Stimulated activated CD8-positive, alpha-beta memory T cell treated with anti-CD3 and anti-CD28 coated beads, Interleukin-7, amount 100 ng/mL, for 4 hours (primary cell): ENCODE data around the gene DZIP1L.
"Not testable (repeated sequence)": the region's sequence is repeated elsewhere in the genome, so short reads cannot be mapped to it uniquely, and the experiment has no call there.

Experiments used
- DNase-seq, 2 donors: peaks; one replicate each; pipeline ENCODE4 v3.0.0-alpha.2; 2020; ENCODE audit warnings: low read depth in 2 of 2

Gene DZIP1L, protein sequence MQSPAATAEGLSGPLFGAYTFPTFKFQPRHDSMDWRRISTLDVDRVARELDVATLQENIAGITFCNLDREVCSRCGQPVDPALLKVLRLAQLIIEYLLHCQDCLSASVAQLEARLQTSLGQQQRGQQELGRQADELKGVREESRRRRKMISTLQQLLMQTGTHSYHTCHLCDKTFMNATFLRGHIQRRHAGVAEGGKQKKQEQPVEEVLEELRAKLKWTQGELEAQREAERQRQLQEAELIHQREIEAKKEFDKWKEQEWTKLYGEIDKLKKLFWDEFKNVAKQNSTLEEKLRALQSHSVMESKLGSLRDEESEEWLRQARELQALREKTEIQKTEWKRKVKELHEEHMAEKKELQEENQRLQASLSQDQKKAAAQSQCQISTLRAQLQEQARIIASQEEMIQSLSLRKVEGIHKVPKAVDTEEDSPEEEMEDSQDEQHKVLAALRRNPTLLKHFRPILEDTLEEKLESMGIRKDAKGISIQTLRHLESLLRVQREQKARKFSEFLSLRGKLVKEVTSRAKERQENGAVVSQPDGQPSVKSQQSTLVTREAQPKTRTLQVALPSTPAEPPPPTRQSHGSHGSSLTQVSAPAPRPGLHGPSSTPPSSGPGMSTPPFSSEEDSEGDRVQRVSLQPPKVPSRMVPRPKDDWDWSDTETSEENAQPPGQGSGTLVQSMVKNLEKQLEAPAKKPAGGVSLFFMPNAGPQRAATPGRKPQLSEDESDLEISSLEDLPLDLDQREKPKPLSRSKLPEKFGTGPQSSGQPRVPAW

GRCh38 chr3:138114988-138115971, at the start of gene DZIP1L:
Gene DZIP1L (minus strand): TSS chr3:138115608. CDS start chr3:138103971, 11,637 bp downstream.
- DNase-seq, result peak in 1 of 2 donors; percentile 10

GRCh38 chr3:138165061-138165460, 49.7 kb upstream of the DZIP1L start:
- no peak for DNase-seq

DNA sequence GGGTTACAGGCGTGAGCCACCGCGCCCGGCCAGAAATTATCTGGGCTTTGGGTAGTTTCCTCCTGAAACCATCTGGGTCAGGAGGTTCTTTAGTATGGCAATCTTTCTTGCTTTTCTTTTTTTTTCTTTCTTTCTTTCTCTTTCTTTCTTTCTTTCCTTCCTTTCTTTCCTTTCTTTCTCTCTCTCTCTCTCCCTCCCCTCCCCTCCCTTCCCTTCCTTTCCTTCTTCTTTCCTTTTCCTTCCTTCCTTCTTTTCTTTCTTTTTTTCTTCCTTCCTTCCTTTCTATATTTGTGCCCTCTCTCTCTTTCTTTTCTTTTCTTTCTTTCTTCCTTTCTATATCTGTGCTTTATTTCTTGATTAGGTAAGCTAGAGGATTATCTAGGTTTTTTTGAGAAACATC, 42.3 kb upstream of the DZIP1L start:
- no peak for DNase-seq

DNA sequence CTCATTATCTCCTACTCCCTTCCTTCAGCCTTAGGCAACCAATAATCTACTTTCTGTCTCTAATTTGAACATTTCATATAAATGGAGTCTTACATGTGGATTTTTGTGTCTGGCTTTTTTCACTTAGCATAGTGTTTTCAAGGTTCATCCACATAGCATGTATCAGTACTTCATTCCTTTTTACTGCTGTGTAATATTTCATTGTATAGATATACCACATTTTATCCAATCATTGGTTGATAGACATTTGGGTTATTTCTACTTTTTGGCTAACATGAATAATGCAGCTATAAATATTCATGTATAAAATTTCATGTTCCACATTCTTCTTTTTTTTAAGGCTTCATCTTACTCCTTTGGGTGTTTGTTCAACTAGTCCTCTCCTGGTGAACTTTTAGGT, 39.1 kb upstream of the DZIP1L start:
- no peak for DNase-seq

- no peak for DNase-seq
These were observed 33.1 kb upstream of the DZIP1L start for GRCh38 chr3:138148503-138148902.

GRCh38 chr3:138142181-138142580, 26.8 kb upstream of the DZIP1L start:
- DNase-seq, result not testable (repeated sequence)

DNA sequence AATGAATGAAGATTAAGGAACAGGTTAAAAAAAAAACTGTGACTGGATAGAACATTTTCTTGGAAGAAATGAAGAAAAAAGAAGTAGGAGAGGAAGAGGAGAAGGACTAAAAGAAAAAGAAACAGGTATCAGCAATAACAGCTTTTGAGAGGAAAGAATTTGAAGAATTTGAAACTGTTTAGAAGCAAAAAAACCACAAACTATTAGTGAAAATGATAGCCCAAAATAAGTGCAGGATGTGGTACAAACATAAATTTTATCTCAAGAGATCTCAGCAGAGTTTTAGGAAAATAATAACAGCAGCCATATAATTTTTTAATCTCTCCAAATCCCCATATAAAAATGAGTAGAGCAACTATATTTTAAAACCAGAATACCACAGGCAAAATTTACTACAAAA, 25.5 kb upstream of the DZIP1L start:
- no peak for DNase-seq

- DNase-seq, result no peak
These were observed 24.3 kb upstream of the DZIP1L start for GRCh38 chr3:138139691-138140090.

DNA sequence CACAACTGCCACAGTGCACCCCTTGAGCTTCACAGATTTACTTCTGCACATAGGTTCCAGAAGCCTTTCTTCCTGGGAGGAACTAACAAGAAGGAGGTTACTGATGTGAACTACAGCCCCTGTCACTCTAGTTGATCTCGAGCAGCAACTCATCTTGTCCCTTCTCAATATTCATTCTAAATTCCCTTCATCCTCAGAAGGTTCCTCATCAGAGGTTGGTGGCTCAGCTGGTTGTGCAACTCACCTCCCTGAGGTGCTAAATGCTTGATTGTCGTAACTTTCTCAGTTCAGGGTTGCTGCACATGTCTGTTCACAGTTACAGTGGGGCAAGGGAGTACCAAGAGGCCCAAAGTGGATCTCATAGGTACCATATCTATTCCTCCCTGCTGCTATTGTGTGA, 22.5 kb upstream of the DZIP1L start:
- no peak for DNase-seq

- no peak for DNase-seq
These were observed 20.8 kb upstream of the DZIP1L start for GRCh38 chr3:138136201-138136600.

- DNase-seq, result no peak
These were observed 20.4 kb upstream of the DZIP1L start for GRCh38 chr3:138135833-138136194.

- DNase-seq, result no peak
These were observed 19.9 kb upstream of the DZIP1L start for GRCh38 chr3:138135146-138135832.

- DNase-seq, result no peak
These were observed 16.8 kb upstream of the DZIP1L start, which contains the start of gene A4GNT for GRCh38 chr3:138132239-138132638. Gene A4GNT (minus strand): TSS chr3:138132390. CDS start chr3:138131256, 1,134 bp downstream.

DNA sequence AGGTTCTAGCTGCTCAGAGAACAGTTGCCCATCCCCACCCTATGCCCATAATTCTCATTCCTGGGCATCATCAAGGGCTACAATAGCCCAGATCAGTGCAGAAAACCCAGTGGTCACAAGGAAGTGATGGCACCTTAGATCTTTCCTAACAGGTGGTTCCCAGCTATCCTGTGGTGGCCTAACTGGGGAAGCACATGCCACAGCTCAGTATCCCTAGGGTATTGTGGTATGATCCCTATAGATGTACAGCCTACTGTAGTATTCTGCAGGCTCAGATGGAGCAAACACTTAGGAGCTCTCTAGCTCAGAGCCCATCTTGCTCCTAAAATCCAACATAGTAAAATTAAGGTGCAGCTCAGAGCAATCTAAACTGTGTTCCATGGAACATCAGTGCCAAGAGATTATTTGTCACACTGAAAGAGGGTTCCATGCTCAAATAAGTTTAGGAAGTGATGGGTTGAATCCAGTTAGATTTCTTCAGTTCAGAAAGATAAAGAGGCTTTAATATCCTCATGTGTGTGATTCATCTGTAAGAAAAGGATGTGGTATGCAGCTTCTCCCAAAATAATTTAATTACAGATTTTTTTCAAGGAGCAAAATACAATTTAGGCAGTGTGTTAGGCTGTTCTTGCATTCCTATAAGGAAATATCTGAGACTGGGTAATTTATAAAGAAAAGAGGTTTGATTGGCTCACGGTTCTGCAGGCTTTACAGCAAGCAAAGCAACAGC, 12.4 kb upstream of the DZIP1L start:
- DNase-seq, result no peak

GRCh38 chr3:138125548-138126221, 10.3 kb upstream of the DZIP1L start:
- no peak for DNase-seq

DNA sequence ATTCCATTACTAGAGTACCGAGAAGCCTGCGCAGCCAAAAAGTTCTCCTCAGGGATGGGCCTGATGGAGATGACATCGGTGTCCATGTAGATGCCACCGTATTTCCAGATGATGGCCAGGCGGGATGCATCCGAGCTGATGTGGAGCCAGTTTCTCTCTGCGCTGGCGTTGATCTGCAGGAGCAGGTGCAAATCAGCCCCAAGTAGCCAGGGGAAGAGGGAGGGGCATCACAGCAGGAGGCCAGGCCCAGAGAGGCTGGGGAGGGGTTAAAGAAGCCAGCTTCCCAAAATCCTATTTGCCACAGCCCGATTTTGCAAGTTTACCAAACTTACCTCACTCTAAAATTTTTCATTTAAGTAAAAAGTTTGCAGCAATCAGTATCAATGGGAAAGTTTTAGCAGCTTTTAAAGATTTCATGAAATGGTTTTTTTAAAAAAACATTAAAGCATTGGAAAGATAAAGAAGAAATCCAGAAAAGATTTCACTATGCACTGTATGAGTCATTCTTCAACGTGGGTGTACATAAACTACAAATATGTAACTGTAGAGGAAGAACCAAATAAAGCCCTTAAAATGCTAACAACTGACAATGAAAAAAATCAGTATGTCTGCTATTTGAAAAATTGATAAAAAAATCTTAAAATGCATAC, 9.4 kb upstream of the DZIP1L start:
- no peak for DNase-seq

DNA sequence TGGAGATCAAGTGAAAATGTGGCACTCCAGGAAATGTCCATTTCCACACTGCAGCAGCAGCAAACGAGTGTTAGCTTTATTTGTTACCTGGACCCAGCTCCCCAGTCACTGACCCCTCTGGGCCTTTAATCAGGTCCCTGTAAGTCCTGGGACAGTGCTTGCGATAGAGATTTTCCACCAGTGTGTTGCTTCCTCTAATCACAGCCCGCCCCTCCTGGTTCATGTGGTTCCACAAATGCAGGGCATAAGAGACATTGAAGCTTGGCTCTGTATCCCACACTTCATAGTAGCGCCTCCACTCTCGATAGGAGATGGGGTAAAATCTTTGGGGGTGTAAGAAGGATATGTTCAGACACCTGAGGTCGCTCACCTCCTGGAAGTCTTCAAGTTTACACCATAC, 8.8 kb upstream of the DZIP1L start:
- DNase-seq, result no peak

DNA sequence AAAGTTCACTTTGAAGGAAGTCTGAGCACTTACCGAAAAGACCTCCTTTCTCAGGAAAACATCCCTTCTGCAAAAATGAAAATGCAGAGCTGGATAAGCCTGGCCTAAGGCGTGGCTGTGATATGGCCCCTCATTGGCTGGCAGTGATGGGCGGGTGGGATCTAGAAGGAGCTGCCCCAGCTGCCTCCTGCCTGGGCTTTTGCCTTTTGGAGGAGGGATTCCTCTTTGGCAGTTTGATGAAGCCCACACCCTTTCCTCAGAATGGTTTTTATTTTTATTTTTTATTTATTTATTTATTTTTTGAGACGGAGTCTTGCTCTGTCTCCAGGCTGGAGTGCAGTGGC, 4.0 kb upstream of the DZIP1L start:
- no peak for DNase-seq

- peak in 1 of 2 donors; percentile 21 for DNase-seq
These were observed 3.4 kb upstream of the DZIP1L start for GRCh38 chr3:138118612-138119422.
